ENCODE data around the gene CCBE1.

CCBE1 gene

DNA sequence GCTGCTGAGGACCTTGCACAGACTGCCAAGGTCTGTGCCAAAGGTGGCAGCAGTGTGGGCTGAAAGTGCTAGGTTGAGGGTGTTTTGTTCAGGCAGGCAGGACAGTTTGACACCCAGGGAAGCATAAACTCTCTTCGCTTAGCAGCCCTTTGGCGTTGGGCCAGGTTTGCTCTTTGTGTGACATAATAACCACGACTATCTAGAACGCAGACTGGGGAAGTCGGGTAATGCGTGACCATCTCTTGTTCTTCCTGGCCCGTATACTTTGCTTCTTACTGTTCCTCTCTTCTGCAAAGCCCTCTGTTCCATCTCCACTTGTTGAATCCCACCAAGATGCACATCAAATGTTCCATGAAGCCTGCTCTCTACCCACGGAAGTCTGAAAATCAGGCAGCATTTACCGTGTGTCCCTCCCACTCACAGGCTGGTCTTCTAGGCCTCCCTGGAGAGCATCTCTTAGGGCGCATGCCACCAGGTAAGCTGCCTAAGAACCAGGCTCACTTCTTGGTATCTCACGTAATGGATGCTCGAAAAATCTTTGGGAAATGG, 241.4 kb downstream of the CCBE1 start:
- no peak for DNase-seq (ENCODE audit: low read depth in 2 of 2)

DNA sequence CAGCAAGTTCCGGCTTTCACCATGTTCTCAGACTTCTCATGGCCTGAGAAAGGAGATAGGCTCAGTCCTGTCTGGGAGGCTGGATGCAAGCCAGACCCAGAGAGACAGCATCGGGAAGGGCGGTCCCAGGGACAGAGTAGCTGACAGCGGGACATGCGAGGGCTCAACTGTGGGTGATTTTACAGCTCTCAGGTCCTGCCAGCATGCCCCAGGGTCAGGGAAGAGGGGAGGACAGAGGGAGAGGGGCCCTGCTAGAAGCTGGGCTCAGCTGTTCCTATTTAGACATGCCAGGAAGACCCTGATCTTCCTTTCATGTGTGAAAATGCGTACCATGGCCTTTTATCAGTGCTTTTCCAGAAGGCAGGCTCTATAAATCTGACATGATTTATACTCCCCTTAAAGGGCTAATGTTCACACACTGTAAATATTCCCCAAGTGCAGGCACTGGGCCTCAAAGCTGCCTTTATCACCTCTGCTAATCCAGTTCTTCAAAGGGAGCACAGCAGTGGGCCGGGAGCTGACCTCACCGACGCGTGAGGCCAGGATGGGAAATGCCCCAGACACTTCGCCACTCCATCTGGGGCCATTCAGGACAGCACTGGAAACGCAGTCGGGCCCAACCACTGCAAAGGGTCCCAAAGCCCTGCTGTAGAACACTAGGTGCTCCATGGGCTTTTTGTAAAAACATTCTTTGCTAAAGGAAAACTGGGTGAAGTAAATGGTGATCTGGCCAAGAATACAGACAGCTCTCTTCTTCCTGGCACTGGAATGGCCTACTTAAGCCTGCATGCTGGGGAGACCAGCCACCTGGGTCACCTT, 242.1 kb downstream of the CCBE1 start:
- DNase-seq (ENCODE audit: low read depth in 2 of 2): no peak

DNA sequence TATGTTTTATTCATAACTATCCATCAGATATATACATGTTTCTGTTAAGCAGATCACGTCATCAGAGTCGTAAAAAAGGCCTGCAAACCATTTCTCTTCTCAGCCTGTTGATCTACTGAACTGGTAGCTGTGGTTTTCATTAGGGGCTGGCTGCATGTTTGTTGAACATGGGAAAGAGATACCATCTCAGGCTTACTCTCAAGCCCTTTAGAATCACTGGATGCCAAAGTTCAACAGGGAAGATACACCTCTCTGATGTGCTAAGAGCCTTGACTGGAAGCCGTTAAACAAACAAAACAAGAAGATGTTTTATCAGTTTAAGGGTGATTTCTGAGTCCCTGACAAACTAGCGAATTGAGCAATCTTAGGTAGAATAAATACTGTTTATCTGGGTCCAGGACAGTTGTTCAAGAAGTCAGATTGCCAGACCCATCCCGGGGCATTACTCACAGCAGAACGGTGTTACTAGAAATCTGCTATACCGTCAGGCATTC, 243.7 kb downstream of the CCBE1 start:
- DNase-seq (ENCODE audit: low read depth in 2 of 2): peak in 1 of 2 experiments; percentile 7

DNA sequence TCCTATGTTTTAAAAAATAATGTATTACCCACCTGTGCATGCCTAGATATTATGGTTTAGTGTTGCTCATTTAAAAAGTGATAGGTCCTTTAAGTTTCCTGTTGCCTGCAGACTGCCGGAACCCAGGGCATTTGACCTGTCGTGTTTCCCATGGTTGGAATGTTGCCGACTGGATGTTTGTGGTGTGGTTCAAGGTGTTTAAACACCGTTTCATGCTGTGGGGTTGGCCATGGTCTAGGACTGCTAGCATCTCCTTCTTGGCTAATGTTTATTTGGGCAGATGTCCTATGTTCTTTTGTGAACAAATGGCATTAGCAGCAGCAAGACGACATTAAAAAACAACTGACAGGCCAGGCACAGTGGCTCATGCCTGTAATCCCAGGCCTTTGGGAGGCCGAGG, 245.3 kb downstream of the CCBE1 start:
- no peak for DNase-seq (ENCODE audit: low read depth in 2 of 2)

DNA sequence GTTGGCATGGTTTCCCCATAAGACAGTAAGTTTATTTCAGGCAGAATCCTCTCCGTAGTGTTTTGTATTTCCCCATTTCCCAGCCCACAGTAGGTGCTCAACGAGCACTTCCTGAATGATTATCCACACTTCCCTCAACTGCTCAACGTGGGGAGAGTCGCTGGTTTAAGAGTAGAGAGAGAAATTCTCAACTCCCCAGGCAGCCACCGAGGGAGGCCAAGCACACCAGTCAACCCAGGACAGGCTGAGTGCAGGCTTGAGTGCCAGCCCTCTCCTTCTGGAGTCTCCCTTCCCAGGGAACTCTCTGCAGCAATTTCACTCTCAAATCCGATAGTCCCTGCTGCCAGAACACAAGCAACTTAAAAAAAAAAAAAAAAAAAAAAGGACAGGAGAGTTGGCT, 246.2 kb downstream of the CCBE1 start:
- DNase-seq (ENCODE audit: low read depth in 2 of 2): no peak

DNA sequence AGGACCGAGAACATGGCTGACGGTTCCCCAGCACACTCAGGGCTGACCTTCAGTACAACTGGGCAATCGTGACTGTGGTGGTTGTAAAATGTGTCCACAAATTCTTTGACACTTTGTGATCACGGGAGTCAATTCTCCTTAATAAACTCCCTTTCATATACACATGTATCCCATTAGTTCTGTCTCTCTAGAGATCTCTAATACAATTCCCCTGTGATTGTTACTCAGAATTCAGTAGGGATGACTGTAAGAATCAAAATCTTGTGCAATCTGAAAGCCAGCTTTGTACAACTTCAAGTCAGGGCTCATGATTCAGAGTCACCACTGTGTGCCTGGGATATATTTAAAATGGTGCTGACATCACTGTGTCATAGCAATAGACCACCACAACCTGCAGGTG, 248.7 kb downstream of the CCBE1 start:
- peak; percentile 34 to 45 for DNase-seq (ENCODE audit: low read depth in 2 of 2)

DNA sequence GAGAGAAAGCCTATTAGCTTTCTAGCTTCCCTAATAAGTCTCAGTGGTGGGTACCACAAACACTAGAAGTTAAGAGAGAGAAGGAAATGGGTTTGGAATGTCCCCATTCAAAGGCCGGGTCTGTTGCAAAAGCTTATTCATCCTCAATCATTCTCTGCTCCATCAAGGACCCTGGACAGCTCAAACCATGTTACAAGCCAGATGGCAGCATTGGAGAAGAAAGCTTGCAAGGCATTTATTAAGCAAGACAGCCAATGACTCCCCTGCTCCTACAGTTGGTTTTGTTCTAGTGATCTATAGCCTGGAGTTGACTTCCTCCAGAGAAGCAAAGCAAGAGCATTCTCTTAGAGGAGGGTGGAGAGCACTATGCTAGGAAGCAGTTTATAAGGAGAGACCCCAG, 251.2 kb downstream of the CCBE1 start:
- peak in 1 of 2 experiments; percentile 28 for DNase-seq (ENCODE audit: low read depth in 2 of 2)

DNA sequence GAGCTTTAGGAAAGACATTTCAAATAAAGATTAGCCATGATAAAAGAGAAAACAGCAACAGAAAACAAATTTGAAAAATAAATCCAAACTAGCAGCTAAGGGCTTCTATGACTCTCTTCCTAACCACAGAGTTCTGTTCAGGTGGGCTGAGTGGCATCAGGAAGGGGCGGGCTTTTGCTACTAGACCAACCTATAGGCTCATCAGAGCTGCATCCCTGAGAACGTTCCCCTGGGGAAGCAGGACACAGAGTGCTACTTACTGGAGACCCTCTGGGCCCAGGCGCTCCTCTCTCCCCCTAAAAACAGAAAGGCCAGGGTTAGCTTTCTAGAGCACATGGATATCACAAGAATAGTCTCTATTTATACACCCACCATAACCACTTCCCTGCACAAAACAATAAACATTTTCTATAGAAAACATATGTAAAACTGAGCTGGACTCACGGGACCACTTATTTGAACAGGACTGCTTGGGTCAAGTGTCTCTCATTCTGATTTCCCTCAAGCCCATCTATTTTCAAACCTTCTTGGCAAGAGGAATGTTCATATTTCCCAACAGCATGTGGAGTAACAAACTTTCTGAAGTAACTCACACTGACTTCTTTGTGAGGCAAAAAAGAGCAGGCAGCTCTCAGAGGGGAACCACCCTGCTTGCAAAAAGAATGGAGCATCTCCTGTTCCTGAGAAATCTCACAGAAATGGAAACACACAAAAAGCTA, 259.2 kb downstream of the CCBE1 start:
- no peak for DNase-seq (ENCODE audit: low read depth in 2 of 2)

DNA sequence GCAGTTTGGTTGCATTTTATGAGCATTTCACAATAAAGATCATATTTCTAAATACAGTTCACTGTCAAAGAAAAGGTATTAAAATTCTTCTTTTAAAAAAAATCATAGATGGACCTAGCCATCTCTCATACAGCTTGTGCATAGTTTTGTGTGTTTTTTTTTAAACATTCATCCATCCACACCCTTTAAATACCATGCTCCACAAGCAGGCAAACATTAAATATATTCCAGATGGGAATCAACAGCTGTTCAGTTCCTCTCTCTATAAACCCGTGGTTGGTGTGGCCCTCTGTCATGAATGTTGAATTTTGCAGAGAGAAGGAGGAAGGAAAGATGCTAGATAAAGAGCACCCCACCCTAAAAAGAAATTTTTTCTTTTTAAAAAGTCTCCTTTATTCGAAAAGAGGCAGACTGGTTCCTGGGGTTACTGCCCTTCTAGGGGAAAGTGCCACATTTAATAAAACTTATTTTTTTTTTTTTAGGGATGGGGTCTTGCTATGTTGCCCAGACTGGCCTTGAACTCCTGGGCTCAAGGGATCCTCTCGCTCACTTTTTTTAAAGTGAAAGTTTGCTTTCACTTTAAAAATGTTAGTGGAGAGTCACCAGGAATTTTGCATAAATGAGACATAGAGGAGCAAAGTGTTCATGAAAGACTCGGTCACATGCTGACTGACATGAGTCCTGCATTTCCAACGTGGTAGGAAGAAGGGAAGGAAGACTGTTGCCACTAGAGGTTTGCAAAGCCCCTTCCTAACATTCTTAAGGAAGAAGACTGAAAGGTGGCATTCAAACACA, 264.2 kb downstream of the CCBE1 start:
- DNase-seq (ENCODE audit: low read depth in 2 of 2): peak; percentile 74 to 75

DNA sequence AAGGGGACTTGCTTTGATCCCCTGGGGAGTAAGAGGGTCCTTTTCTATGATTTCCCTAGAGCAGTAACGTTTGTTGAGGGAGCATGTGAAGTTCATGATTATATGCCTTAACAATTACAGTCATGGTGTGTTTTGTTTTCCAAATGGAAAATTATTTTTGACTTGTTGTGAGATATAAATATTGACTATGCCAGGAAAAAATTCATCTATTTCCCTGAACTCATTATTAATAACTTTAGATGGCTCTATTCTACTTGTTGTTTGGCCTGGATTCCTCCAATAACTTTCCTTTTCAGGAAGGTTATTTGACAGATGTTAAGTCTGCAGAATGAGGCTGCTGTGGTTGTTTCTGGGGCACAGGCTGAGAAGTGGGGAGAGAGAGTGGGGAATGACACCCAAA, 266.1 kb downstream of the CCBE1 start:
- no peak for DNase-seq (ENCODE audit: low read depth in 2 of 2)

DNA sequence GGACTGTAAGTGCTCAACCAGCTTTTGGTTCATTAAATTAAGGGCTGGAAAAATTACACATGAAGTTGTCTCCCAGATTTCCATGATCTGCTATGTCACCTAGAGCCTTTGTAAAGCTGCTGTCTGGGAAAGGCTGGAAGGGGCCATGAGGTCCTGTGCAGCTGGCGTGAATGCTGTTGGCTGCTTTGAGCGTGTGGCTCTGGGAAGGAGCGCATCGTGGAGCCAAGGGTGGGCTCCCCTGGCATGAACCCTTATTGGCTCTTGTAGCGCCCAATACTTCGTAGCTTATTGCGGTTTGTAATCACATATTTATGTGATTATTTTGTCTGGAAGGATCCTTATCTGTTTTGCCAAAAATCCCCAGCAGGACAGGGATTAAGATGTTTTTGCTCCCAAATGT, 267.6 kb downstream of the CCBE1 start:
- DNase-seq (ENCODE audit: low read depth in 2 of 2): no peak

DNA sequence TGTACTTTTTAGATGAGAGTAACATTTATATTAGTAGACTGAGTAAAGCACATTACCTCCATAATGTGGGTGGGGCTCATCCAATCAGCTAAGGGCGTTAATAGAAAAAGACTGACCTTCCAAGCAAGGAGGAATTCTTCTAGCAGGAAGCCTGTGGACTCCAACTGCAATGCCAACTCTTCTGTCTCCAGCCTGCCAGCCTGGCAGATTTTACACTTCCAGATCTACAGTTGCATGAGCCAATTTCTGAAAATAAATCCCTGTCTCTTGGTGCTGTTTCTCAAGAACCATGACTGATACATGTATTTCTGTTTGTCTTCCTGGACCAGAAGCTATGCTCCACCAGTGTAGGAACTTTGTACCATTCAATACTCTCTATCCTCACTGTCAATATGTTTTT, 269.2 kb downstream of the CCBE1 start:
- DNase-seq (ENCODE audit: low read depth in 2 of 2): no peak

DNA sequence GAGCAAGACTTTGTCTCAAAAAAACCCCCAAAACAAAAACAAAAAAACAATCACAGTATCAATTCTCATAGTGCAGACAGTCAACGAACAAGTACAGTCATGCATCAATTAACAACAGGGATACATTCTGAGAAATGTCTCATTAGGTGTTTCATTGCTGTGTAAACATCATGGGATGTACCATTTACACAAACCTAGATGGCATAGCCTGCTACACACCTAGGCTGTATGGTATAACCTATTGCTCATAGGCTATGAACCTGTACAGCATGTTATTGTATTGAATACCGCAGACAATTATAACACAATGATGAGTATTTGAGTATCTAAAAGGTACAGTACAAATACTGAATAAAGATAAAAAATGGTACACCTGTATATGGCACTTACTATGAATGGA, 270.4 kb downstream of the CCBE1 start:
- DNase-seq (ENCODE audit: low read depth in 2 of 2): no peak

DNA sequence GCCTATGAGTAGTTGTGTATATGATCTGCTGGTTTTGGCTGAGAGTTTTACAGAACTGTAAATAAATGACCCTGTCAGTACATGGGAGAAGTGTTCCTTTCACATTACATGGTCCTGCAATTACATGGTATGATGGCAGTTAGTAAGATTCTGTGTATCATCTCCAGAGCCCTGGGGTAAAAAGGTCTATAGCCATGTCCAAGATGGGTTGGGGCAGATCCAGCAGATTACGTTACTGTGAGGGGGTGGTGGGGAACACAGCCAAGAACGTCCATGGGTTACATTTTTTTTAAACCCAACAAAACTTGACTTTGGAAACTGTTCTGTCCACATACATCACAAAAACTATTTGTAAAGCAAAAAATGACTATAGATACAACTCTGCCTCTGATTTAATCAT, 274.0 kb downstream of the CCBE1 start:
- DNase-seq (ENCODE audit: low read depth in 2 of 2): no peak

DNA sequence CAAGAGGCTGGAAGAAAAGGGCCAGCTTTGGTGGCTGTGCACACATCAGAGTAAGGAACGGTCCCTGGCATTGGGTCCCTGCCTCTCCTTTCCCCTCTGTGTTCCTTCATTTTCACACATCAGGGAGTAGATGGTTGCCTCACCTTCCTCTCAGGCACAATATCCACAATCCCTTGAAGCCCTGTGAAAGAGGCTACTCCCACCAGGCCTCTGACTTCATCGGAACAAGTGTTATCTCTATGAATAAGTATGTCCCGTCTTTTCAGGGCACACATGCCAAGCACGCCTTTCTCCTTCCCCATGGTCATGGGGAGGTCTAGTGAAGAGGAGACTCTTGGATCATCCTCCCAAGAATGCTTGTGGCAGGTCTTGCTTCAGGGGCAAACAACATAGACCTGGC, 277.0 kb downstream of the CCBE1 start:
- no peak for DNase-seq (ENCODE audit: low read depth in 2 of 2)

DNA sequence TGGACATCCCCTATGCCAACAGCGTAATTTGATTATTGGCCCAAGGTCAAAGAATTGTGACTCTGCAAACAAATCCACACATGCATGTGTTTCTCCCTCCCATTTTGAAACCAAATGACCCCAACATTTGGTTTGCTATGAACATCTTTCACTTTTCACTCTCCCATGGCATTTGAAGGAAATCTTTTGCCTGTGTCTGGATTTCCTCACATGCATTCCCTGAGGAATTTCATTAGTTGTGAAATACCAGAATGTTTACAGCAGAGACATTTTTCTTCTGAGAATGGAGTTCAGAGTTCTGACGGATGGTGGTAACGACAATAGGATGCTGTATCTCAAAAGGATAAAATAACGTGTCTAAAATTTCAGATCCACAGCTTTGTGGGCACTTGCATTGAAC, 277.8 kb downstream of the CCBE1 start:
- DNase-seq (ENCODE audit: low read depth in 2 of 2): peak; percentile 65 to 70

DNA sequence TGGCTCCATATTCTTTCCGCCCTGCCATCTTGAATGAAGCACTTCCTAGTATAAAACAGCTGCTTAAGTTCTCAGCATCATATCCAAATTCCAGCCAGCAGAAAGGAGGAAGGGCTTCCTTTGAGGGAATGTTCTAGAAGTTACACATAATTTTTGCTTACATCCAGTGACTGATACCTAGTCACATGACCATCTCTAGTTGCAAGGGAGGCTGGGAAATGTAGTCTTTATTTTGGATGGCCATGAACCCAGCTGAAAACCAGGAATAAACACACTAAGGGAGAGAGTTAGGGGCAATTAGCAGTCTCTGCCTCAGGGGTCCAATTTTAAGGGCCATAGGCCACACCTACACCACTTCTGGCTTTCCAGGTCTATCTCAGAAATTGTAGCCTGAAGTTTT, 280.4 kb downstream of the CCBE1 start:
- DNase-seq (ENCODE audit: low read depth in 2 of 2): no peak

DNA sequence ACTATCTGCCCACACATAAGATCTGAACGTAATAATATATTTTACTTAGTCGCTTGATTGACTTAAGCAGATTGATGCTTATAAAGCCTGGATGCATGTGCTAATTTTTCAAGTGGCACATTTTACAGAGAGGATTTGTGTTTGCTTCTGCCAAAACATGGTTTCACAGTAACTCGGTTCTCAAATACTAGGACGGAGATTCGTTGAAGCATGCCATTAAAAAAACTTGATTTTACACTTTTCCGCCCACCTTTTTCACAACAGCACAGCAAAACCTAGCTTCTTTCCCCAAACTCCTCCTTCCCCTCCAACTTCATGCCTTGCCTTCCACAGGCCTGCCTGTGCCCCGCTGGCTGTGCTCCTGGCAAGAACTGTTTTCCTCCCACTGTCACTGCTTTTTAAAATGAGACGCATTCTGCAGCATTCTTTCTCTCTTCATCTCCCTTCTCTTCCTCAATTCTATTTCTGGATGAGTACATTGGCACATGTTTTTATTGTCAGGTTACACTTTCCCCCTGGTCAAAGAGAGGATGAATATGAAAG, 283.0 kb downstream of the CCBE1 start:
- no peak for DNase-seq (ENCODE audit: low read depth in 2 of 2)

DNA sequence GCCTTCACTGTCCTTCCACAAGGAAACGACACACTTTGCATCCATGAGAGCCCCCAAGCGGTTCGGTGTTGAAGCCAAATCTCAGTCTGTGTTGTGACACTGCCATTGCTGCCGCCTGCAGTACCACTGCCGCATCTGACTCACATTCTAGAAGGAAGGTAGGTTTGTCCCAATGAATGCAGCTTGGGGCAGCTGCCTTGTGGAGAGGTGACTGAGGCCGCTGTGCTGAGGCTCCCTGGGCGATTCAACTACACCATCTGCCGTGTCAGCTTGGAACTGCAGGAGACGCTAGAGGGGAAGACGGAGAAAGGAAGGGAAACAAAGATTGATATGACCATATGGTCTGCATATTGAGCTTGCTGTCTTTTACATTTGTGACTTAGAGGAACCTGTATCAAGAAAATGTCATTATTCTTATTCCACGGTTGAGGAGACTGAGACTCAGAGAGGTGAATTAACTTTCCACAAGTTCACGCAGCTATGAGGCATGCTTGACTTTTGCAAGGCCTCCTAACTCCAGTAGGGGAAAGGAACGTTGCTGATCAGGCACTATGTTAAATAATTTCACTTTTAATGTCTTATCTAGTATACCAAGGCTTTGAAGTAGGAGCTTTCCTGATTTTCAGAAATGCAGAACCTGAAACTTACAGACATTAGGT, 294.7 kb downstream of the CCBE1 start:
- DNase-seq (ENCODE audit: low read depth in 2 of 2): peak; percentile 42 to 45

DNA sequence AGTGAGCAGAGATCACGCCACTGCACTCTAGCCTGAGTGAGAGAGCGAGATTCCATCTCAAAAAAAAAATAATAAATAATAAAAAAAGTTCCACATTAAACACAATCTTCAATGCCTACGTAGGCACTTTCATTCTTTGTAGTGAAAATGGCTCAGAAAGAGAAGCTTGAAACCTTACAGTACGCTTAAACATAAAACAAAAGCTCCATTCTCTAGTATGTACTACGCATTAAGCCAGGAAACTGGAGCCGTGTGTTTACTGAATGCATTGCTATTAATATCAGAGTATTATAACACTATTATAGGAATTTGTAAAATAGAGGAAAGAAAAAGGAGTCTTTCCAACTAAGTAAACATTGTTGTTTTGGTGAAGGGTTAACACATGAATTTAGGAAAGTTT, 296.8 kb downstream of the CCBE1 start:
- no peak for DNase-seq (ENCODE audit: low read depth in 2 of 2)

Measured in fibroblast of skin of left quadriceps (primary cell).